Fibroblast of villous mesenchyme (primary cell): Measurements from ENCODE around the gene TSACC. TPM values are rescaled to one million over a fixed set of nuclear protein-coding genes. Genes with fewer than 3 reads are reported as not detected.
A peak's percentile ranks its signal among the peaks of the same experiment; 100 is the strongest.

Experiments
- DNase-seq: peaks from one replicate; pipeline ENCODE4 v3.0.0-alpha.2; 2010; ENCODE audit warnings: low read depth
- H3K4me3 ChIP-seq: 2 replicates; pipeline ENCODE4 v1.5.1; 2011; ENCODE audit warnings: low read depth, mild to moderate bottlenecking, low read length
- total RNA-seq: library from RNA; depleted of rRNA; stranded (reverse); fragments of >200 nt; gene quantifications from 2 replicates; pipeline ENCODE4 v1.2.3, GENCODE V29; 2012
- TF ChIP-seq, protein P1 (sequence below): IDR thresholded peaks from 2 replicates; pipeline ENCODE4 v1.5.1; 2012; ENCODE audit warnings: low read depth, mild to moderate bottlenecking, low read length; ENCODE audit not compliant: insufficient read depth

Gene TSACC
- total RNA-seq, 1 donor: not detected

DNA sequence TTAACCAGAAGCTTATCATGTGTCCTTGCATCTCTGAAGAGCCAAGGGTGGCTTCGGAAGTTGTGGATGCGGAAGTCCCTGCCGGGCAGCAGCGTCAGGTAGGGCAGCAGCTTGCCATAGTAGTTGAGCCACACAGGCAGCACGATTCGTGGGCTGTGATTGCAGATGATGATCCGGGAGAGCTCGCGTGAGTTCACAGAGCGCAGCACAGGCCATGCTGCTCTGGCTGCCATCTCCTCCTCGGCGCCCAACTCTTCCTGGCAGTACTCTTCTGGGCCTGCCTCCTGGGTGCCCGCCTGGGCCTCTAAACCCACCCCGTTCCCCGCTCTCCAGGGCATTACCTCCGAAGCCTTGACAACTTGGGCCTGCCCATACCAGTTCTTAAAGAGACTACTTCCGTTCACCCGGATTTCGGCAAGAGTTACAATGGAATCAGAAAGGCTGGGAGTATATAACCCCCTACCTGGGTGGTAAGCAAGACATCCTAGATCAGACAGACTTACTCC, 39.4 kb upstream of the TSACC start, which contains the start of gene VHLL:
TSS of gene VHLL (minus strand) at position 456 of the 506 bp plus-strand sequence. CDS start at position 338, 118 bp downstream.
- TF ChIP-seq, protein P1, sequence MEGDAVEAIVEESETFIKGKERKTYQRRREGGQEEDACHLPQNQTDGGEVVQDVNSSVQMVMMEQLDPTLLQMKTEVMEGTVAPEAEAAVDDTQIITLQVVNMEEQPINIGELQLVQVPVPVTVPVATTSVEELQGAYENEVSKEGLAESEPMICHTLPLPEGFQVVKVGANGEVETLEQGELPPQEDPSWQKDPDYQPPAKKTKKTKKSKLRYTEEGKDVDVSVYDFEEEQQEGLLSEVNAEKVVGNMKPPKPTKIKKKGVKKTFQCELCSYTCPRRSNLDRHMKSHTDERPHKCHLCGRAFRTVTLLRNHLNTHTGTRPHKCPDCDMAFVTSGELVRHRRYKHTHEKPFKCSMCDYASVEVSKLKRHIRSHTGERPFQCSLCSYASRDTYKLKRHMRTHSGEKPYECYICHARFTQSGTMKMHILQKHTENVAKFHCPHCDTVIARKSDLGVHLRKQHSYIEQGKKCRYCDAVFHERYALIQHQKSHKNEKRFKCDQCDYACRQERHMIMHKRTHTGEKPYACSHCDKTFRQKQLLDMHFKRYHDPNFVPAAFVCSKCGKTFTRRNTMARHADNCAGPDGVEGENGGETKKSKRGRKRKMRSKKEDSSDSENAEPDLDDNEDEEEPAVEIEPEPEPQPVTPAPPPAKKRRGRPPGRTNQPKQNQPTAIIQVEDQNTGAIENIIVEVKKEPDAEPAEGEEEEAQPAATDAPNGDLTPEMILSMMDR: no peak
- no peak for DNase-seq
- H3K4me3 ChIP-seq: no peak within 1 kb of the TSS

DNA sequence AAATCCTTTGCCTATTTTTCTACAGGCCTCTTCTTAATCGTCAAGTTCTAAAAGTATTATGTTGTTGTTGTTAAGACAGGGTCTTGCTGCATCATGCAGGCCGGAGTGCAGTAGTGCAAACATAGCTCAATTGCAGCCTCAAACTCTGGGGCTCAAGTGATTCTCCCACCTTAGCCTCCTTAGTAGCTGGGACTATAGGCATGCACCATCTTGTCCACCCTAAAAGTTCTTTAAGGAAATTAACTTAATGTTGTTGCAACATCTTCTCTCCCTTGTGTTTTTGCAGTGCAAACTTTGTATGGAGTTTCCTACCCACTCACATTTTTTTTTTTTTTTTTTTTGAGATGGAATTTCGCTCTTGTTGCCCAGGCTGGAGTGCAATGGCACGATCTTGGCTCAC, 35.1 kb upstream of the TSACC start:
- no peak overlapping the region for H3K4me3 ChIP-seq
- no peak for DNase-seq
- TF ChIP-seq, protein P1: no peak

DNA sequence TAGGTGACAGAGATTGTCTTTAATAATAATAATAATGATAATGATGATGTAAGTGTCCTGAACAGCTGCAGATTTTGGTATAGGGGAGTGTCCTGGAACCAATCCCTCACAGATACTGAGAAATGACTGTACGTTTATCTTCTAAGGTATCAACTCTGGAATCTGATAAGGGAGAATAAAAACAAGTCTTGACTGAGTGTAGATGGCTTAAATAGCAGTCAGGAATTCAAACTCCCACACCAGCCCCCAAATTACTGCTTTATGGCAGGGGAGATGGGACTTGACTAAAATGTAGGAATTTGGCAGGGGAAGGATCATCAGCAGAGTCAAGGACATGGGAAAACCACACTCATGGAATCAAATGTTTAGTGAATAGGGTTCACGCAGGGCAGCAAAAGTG, 33.1 kb upstream of the TSACC start:
- TF ChIP-seq, protein P1: no peak
- no peak for DNase-seq
- H3K4me3 ChIP-seq: no peak overlapping the region

DNA sequence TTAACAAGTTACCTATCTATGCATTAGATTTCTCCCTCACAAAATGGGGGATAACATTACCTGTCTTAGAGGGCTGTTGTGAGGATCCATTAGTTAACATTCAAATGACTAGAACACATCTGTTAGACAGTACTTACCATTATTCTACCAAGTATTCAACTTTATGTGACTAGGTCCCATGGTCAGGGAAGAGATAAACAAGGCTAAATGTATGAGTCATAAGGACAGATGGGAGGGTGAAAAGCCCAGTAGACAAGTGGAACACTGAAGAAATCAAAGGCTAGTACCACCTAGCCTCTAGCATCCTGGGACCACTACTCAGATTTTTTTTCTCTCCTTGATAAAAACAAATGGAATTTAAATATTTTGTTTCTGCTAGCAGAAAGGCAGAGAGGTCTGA, 30.2 kb upstream of the TSACC start:
- no peak overlapping the region for H3K4me3 ChIP-seq
- DNase-seq: peak; percentile 74
- TF ChIP-seq, protein P1: no peak

DNA sequence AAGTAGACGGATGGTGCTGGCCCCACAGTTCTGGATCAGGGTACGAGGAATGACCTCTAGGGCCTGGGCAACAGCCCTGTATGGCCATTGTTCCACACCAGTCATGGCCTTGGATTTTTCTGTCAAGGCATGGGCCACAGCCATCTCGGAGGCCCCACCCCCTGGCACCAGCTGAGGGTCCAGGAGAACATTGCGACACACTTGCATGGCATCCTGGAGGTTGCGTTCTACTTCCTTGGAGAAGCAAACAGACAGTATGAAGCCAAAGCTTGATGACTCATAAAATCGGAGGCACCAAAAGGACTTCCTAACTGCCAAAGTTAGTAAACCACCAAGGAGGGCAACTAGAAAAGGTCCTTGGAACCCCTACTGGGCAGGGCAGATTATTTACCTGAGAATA, 27.4 kb upstream of the TSACC start:
- DNase-seq: peak; percentile 26
- H3K4me3 ChIP-seq: no peak overlapping the region
- TF ChIP-seq, protein P1: no peak

DNA sequence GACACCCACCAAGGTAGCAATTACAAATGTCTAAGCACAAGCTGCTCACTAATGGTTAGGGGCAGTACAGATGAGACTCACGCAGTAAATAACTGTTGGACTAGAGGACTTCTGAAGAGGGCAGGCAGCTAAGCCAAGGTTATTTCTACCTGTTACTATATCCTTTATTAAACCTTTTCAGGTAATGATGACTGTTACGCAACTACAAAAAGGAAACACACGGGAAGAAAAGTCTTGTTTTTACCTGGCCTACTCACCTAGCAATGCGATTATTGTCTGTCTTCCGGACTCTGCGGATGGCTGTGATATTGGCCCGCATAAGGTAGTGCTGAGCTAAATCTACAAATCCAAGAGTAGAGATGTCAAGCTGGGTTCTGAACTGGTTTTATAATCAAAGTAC, 21.4 kb upstream of the TSACC start:
- no peak for DNase-seq
- TF ChIP-seq, protein P1: no peak
- no peak overlapping the region for H3K4me3 ChIP-seq

DNA sequence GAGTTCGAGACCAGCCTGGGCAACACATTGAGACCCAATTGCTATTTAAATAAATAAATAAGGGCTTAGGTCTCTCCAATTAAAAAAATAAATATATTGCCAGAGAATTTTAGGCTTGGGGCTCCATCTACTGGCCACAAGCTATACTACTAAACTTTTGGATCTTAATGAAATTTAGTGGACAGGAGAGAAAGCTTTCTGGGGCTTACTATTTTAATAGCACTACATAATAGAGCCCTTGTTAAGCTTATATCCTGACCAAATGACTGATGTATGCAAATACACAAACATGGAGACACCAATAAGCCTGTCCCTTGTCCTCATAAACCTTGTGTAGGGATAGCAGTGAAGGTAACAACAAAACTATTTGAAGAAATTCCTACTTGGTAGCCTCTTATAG, 18.7 kb upstream of the TSACC start:
- TF ChIP-seq, protein P1: peak; percentile 61
- peak; percentile 49 for DNase-seq
- H3K4me3 ChIP-seq: no peak overlapping the region
